KMS-11 (cell line): ENCODE results near the gene LRPAP1.

ENCODE experiments used
- H2AFZ ChIP-seq: fragments of 200-600 bp; sonication (generic); 2 replicates; pipeline ENCODE4 v1.6.1; 2016; ENCODE audit warnings: antibody characterized with exemption, mixed run types, low read depth
- H3K27ac ChIP-seq: fragments of 200-600 bp; sonication (generic); 2 replicates; pipeline ENCODE4 v1.6.1; 2016; ENCODE audit warnings: mild to moderate bottlenecking, mixed run types
- H3K27me3 ChIP-seq: fragments of 200-600 bp; sonication (generic); 2 replicates; pipeline ENCODE4 v1.6.1; 2017; ENCODE audit warnings: mild to moderate bottlenecking, low read depth, mixed run types, moderate library complexity; ENCODE audit not compliant: insufficient read depth
- H3K36me3 ChIP-seq: fragments of 200-600 bp; sonication (generic); 2 replicates; pipeline ENCODE4 v1.6.1; 2017; ENCODE audit warnings: mild to moderate bottlenecking, mixed run types; ENCODE audit not compliant: insufficient read depth
- H3K4me1 ChIP-seq: fragments of 200-600 bp; sonication (generic); 2 replicates; pipeline ENCODE4 v1.6.1; 2016; ENCODE audit warnings: mild to moderate bottlenecking, low read depth, mixed run types; ENCODE audit not compliant: poor library complexity, severe bottlenecking
- H3K4me2 ChIP-seq: fragments of 200-600 bp; sonication (generic); 2 replicates; pipeline ENCODE4 v1.7.0; 2016; ENCODE audit warnings: mild to moderate bottlenecking, mixed run types
- H3K4me3 ChIP-seq: fragments of 200-600 bp; sonication (generic); IDR thresholded peaks from 2 replicates; pipeline ENCODE4 v1.6.1; 2017; ENCODE audit warnings: low read depth, low read length, mixed read lengths; ENCODE audit not compliant: insufficient read depth
- H3K79me2 ChIP-seq: fragments of 200-600 bp; sonication (generic); 2 replicates; pipeline ENCODE4 v1.6.1; 2016; ENCODE audit warnings: low read depth, mixed run types; ENCODE audit not compliant: insufficient read depth
- H3K9ac ChIP-seq: fragments of 200-600 bp; sonication (generic); 2 replicates; pipeline ENCODE4 v1.6.1; 2016; ENCODE audit warnings: mild to moderate bottlenecking, mixed run types
- H4K20me1 ChIP-seq: fragments of 200-600 bp; sonication (generic); 2 replicates; pipeline ENCODE4 v1.6.1; 2016; ENCODE audit warnings: mild to moderate bottlenecking, mixed run types; ENCODE audit not compliant: insufficient read depth
- CTCF ChIP-seq: fragments of 200-600 bp; sonication (generic); conservative IDR thresholded peaks from 2 replicates; pipeline ENCODE4 v1.6.1; 2017; ENCODE audit warnings: low read depth, mild to moderate bottlenecking, antibody characterized with exemption, low read length, moderate library complexity, mixed read lengths

The LRPAP1 gene

GRCh38 chr4:3472411-3473141 lies 59.6 kb downstream of the LRPAP1 start:
- H3K27ac ChIP-seq = no peak overlapping the region
- no peak overlapping the region for H3K9ac ChIP-seq
- H3K79me2 ChIP-seq = no peaks in the 10 kb centered on the region
- TF ChIP-seq CTCF = no peak
- no peaks in the 10 kb centered on the region for H4K20me1 ChIP-seq
- no peak overlapping the region for H2AFZ ChIP-seq
- H3K4me2 ChIP-seq = no peak overlapping the region
- no peak overlapping the region for H3K4me3 ChIP-seq
- H3K4me1 ChIP-seq = no peaks in the 10 kb centered on the region
- no peaks in the 10 kb centered on the region for H3K36me3 ChIP-seq
- H3K27me3 ChIP-seq = peaks cover 20% of the 10 kb centered on the region

GRCh38 chr4:3471886-3472285 lies 60.3 kb downstream of the LRPAP1 start:
- H3K36me3 ChIP-seq = no peaks in the 10 kb centered on the region
- H2AFZ ChIP-seq = no peak overlapping the region
- no peaks in the 10 kb centered on the region for H4K20me1 ChIP-seq
- no peak overlapping the region for H3K4me3 ChIP-seq
- no peaks in the 10 kb centered on the region for H3K4me1 ChIP-seq
- no peaks in the 10 kb centered on the region for H3K79me2 ChIP-seq
- no peak overlapping the region for H3K9ac ChIP-seq
- TF ChIP-seq CTCF = no peak
- H3K4me2 ChIP-seq = no peak overlapping the region
- no peak overlapping the region for H3K27ac ChIP-seq
- peaks cover 16% of the 10 kb centered on the region for H3K27me3 ChIP-seq

- H2AFZ ChIP-seq = no peak overlapping the region
- no peaks in the 10 kb centered on the region for H3K4me1 ChIP-seq
- peaks cover 16% of the 10 kb centered on the region for H3K27me3 ChIP-seq
- no peak overlapping the region for H3K4me3 ChIP-seq
- no peak overlapping the region for H3K27ac ChIP-seq
- H3K9ac ChIP-seq = no peak overlapping the region
- no peak for TF ChIP-seq CTCF
- H3K4me2 ChIP-seq = no peak overlapping the region
- no peaks in the 10 kb centered on the region for H3K79me2 ChIP-seq
- no peaks in the 10 kb centered on the region for H4K20me1 ChIP-seq
- H3K36me3 ChIP-seq = no peaks in the 10 kb centered on the region
Observed at GRCh38 chr4:3471098-3471760, 61.0 kb downstream of the LRPAP1 start.

- Histone ChIP-seq H2AFZ (no peak overlapping the region), H3K79me2 (no peaks in the 10 kb centered on the region), H3K27me3 (peaks cover 22% of the 10 kb centered on the region)
Observed at GRCh38 chr4:3470244-3471097, 61.8 kb downstream of the LRPAP1 start.

More at GRCh38 chr4:3470244-3471097, 61.8 kb downstream of the LRPAP1 start:
- Histone ChIP-seq H3K27ac (no peak overlapping the region), H4K20me1 (no peaks in the 10 kb centered on the region), H3K9ac (no peak overlapping the region), H3K4me3 (no peak overlapping the region), H3K4me1 (no peaks in the 10 kb centered on the region), H3K36me3 (no peaks in the 10 kb centered on the region), H3K4me2 (no peak overlapping the region)
- no peak for TF ChIP-seq CTCF
